IPS-11a (cell line): ENCODE results near the gene DLX1.
"Not testable (repeated sequence)": the region's sequence is repeated elsewhere in the genome, so short reads cannot be mapped to it uniquely, and the experiment has no call there.

ENCODE experiments used
- H3K4me3 ChIP-seq: one replicate; pipeline ENCODE4 v1.5.1; 2013; ENCODE audit warnings: low read depth, low read length, control low read depth

Gene DLX1

GRCh38 chr2:172109256-172109987 is 24.1 kb downstream of the DLX1 start:
- H3K4me3 ChIP-seq, result no peak overlapping the region

GRCh38 chr2:172109988-172110811 is 24.9 kb downstream of the DLX1 start:
- no peak overlapping the region for H3K4me3 ChIP-seq

DNA sequence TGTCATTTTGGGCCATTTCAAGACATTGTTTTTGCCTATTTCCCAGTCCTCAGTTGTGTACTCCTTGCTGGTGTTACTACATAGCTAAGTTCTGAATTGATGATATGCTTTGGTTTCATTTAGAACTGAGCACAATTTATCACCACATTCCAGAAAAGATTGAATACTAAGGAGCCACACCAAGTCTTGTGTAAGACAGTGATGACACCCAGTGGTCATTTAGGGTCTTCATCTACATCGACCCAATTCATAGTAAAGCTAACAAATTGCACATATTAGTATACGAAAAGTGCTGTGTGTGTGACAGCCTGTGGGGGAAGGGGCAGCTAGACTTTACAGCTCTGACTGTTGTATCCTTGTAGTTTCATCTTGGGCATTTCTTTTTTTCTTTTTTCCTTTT is 28.3 kb downstream of the DLX1 start:
- H3K4me3 ChIP-seq, result no peak overlapping the region

- H3K4me3 ChIP-seq, result not testable (repeated sequence)
These were observed 28.9 kb downstream of the DLX1 start for GRCh38 chr2:172114176-172114575.

GRCh38 chr2:172114579-172114978 is 29.3 kb downstream of the DLX1 start:
- no peak overlapping the region for H3K4me3 ChIP-seq

DNA sequence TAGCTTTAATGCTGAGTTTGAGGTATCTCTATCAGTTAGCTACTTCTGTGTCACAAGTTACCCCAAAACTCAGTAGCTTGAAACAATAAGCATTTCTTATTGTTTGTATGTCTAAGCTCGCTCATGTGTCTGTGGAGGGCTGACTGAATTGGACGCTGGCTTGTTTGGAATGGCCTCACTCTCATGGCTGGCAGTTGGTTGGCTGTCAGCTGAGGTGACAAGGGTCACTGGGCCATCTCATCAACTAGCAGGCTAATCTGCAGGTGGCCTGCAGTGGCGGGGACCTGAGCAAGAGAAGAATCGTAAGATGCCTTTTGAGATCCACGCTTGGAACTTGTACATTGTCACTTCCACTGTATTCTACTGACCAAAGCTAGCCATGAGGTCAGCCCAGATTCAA is 30.8 kb downstream of the DLX1 start:
- no peak overlapping the region for H3K4me3 ChIP-seq

- H3K4me3 ChIP-seq, result no peak overlapping the region
These were observed 33.8 kb downstream of the DLX1 start for GRCh38 chr2:172119089-172119488.

GRCh38 chr2:172120118-172120517 is 34.8 kb downstream of the DLX1 start:
- no peak overlapping the region for H3K4me3 ChIP-seq

- no peak overlapping the region for H3K4me3 ChIP-seq
These were observed 43.2 kb downstream of the DLX1 start for GRCh38 chr2:172128484-172128883.

DNA sequence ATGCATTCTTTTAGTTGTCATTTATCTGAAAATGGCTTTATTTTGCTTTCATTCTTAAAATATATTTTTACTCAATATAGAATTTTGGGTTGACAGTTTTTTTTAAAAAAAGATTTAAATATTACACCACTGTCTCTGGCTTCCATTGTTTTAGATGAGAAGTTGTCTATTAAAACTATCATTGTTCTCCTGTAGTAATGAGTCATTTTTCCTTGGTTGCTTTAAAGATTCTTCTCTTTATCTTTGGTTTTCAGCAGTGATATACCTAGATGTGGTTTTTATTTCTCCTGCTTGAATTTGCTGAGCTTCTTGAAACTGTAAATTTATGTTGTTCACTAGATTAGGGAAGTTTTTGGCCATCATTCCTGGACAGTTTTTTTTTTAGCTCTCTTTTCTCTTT is 44.1 kb downstream of the DLX1 start:
- no peak overlapping the region for H3K4me3 ChIP-seq

DNA sequence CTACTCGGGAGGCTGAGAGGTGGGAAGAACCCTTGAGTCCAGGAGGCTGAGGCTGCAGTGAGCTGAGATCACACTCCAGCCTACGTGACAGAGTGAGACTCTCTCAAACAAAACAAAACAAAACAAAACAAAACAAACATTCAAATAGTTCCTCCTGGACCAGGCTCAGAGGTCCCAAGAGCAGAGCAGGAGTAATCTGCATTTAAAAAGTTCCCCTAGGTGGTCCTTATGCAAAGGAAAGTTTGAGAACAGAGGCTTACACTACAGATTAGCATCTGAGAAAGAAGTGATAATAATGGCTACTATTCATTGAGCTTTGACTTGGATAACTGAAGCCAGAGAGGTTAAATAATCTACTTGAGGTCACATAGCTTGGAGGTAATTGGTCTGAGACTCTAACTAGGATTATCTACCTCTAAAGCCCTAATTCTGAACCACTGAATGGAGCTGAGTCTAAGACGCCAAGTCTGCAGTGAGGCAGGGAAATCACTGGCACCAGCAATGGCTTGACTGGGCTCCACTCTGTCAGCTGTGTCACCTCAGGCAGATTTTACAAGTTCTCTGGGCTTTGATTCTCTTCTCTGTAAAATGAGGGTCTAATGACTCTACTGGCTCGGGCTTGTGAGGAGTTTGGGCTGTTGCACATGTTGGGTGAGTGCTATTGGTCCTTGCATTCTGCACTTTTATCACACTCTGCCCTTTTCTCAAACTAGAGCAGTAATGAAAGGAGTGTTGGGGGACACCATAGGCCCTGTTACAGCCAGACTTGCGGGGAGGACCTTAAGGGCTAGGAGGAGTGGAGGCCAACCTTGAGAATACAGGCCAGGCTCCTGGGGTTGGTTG is 46.6 kb downstream of the DLX1 start:
- H3K4me3 ChIP-seq, result no peak overlapping the region

GRCh38 chr2:172134270-172134669 is 49.0 kb downstream of the DLX1 start:
- no peak overlapping the region for H3K4me3 ChIP-seq

- H3K4me3 ChIP-seq, result no peak overlapping the region
These were observed 50.1 kb downstream of the DLX1 start for GRCh38 chr2:172135446-172135845.

DNA sequence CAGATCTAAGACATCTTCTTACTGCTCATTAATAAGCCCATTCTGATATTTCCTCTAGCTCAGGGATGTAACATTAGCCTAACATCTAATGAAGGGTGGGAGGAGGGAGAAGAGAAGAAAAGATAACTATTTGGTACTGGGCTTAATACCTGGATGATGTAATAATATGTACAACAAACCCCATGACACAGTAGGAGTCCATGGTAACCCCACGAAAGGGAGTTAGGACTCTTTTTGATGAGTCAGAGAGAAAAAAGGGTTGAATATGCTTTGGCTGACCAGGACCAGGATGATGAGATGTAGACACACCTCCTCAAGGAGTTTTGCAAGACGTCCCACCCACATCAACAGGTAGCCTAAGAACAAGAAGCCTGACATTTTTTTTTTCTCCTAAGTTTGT is 51.8 kb downstream of the DLX1 start:
- no peak overlapping the region for H3K4me3 ChIP-seq

- no peak overlapping the region for H3K4me3 ChIP-seq
These were observed 52.6 kb downstream of the DLX1 start for GRCh38 chr2:172137943-172138342.

DNA sequence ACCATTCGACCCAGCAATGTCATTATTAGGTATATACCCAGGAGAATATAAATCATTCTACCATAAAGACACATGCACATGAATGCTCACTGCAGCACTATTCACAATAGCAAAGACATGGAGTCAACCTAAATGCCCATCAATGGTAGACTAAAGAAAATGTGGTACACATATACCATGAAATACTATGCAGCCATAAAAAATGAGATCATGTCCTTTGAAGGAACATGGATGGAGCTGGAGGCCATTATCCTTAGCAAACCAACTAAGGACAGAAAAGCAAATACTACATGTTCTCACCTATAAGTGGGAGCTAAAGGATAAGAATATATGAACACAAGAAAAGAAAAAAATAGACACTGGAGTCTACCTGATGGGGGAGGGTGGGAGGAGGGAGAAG is 53.4 kb downstream of the DLX1 start:
- not testable (repeated sequence) for H3K4me3 ChIP-seq
